ENCODE results near the gene ATP8B3. TPM values are rescaled to one million over a fixed set of nuclear protein-coding genes. Genes with fewer than 3 reads are reported as not detected.

ATP8B3 gene
- total and polyA plus RNA-seq, 2 donors from 2014 or later = 0.24 to 3.6 TPM

GRCh38 chr19:1823020-1823419 is 10.9 kb upstream of the ATP8B3 start:
- Histone ChIP-seq H3K27ac (ENCODE audit: low read depth in 2 of 2, low read length in 2 of 2) (no peak overlapping the region), H3K9me3 (ENCODE audit: control insufficient read depth in 2 of 3, insufficient read depth in 1 of 3, low read length in 3 of 3) (no peaks in the 10 kb centered on the region), H3K4me1 (ENCODE audit: control insufficient read depth in 2 of 3, insufficient read depth in 2 of 3, low read depth in 1 of 3, low read length in 3 of 3) (peaks cover 0 to 8% (median 3%) of the 10 kb centered on the region in 3 donors), H3K27me3 (ENCODE audit: control insufficient read depth, insufficient read depth, low read length) (no peaks in the 10 kb centered on the region), H3K9ac (ENCODE audit: low read length in 3 of 3) (no peak overlapping the region), H3K36me3 (ENCODE audit: control insufficient read depth in 2 of 3, insufficient read depth in 3 of 3, low read length in 3 of 3) (peaks cover 0 to 9% (median 9%) of the 10 kb centered on the region in 3 donors), H3K4me3 (ENCODE audit: low read length in 3 of 3) (no peak overlapping the region)
- no peak for TF ChIP-seq CTCF (IDR thresholded peaks at IDR 0.05; ENCODE audit: borderline replicate concordance, extremely low read depth, insufficient read depth)
- intact Hi-C loops (cut with DNase I) = no loop called here
- FAIRE-seq (no peak), DNase-seq (no peak)

GRCh38 chr19:1822210-1822609 is 10.1 kb upstream of the ATP8B3 start:
- TF ChIP-seq CTCF (IDR thresholded peaks at IDR 0.05; ENCODE audit: borderline replicate concordance, extremely low read depth, insufficient read depth) = no peak
- peaks cover 0 to 15% (median 10%) of the 10 kb centered on the region in 3 donors for H3K36me3 ChIP-seq (ENCODE audit: control insufficient read depth in 2 of 3, insufficient read depth in 3 of 3, low read length in 3 of 3)

GRCh38 chr19:1819341-1820255 is 7.5 kb upstream of the ATP8B3 start:
- Histone ChIP-seq H3K9ac (ENCODE audit: low read length in 3 of 3) (no peak overlapping the region), H3K27me3 (ENCODE audit: control insufficient read depth, insufficient read depth, low read length) (no peaks in the 10 kb centered on the region), H3K36me3 (ENCODE audit: control insufficient read depth in 2 of 3, insufficient read depth in 3 of 3, low read length in 3 of 3) (peaks cover 0 to 16% (median 14%) of the 10 kb centered on the region in 3 donors), H3K4me1 (ENCODE audit: control insufficient read depth in 2 of 3, insufficient read depth in 2 of 3, low read depth in 1 of 3, low read length in 3 of 3) (no peaks in the 10 kb centered on the region), H3K4me3 (ENCODE audit: low read length in 3 of 3) (no peak overlapping the region), H3K9me3 (ENCODE audit: control insufficient read depth in 2 of 3, insufficient read depth in 1 of 3, low read length in 3 of 3) (no peaks in the 10 kb centered on the region), H3K27ac (ENCODE audit: low read depth in 2 of 2, low read length in 2 of 2) (no peak overlapping the region)
- FAIRE-seq (no peak), DNase-seq (no peak)
- no peak for TF ChIP-seq CTCF (IDR thresholded peaks at IDR 0.05; ENCODE audit: borderline replicate concordance, extremely low read depth, insufficient read depth)
- intact Hi-C loops (cut with DNase I) = no loop called here

More at GRCh38 chr19:1822210-1822609, 10.1 kb upstream of the ATP8B3 start:
- no peak overlapping the region for H3K27ac ChIP-seq (ENCODE audit: low read depth in 2 of 2, low read length in 2 of 2)
- no peaks in the 10 kb centered on the region for H3K27me3 ChIP-seq (ENCODE audit: control insufficient read depth, insufficient read depth, low read length)
- no peak overlapping the region for H3K9ac ChIP-seq (ENCODE audit: low read length in 3 of 3)
- peaks cover 0 to 8% (median 3%) of the 10 kb centered on the region in 3 donors for H3K4me1 ChIP-seq (ENCODE audit: control insufficient read depth in 2 of 3, insufficient read depth in 2 of 3, low read depth in 1 of 3, low read length in 3 of 3)
- intact Hi-C loops (cut with DNase I) = no loop called here
- no peaks in the 10 kb centered on the region for H3K9me3 ChIP-seq (ENCODE audit: control insufficient read depth in 2 of 3, insufficient read depth in 1 of 3, low read length in 3 of 3)
- DNase-seq = no peak
- no peak overlapping the region for H3K4me3 ChIP-seq (ENCODE audit: low read length in 3 of 3)
- no peak for FAIRE-seq
